Neural progenitor cell (in vitro differentiated cells): ENCODE data around the gene AWAT1. TPM values are rescaled to one million over a fixed set of nuclear protein-coding genes. Genes with fewer than 3 reads are reported as not detected.
"Not testable (repeated sequence)": the region's sequence is repeated elsewhere in the genome, so short reads cannot be mapped to it uniquely, and the experiment has no call there.

Experiments used
- DNase-seq: peaks from one replicate; pipeline ENCODE4 v3.0.0-alpha.2; 2016; ENCODE audit warnings: low spot score
- H2AFZ ChIP-seq: fragments of 200-600 bp; sonication (generic); replicated peaks from 2 replicates; pipeline ENCODE4 v1.6.1; 2016; ENCODE audit warnings: antibody characterized with exemption
- H3F3A ChIP-seq: fragments of 200-600 bp; sonication (generic); 2 replicates; pipeline ENCODE4 v1.6.1; 2016; ENCODE audit warnings: antibody characterized with exemption, low read depth
- H3K27ac ChIP-seq: fragments of 200-600 bp; sonication (generic); 2 replicates; pipeline ENCODE4 v1.5.1; 2016; ENCODE audit warnings: mild to moderate bottlenecking
- H3K27me3 ChIP-seq: fragments of 200-600 bp; sonication (generic); 2 replicates; pipeline ENCODE4 v1.6.1; 2016; ENCODE audit warnings: mild to moderate bottlenecking, moderate library complexity
- H3K36me3 ChIP-seq: fragments of 200-600 bp; sonication (generic); 2 replicates; pipeline ENCODE4 v1.5.1; 2016
- H3K4me1 ChIP-seq: fragments of 200-600 bp; sonication (generic); 2 replicates; pipeline ENCODE4 v1.6.1; 2016; ENCODE audit warnings: mixed run types
- H3K4me2 ChIP-seq: fragments of 200-600 bp; sonication (generic); 2 replicates; pipeline ENCODE4 v1.6.1; 2016
- H3K4me3 ChIP-seq: fragments of 200-600 bp; sonication (generic); 2 replicates; pipeline ENCODE4 v1.5.1; 2016
- H3K79me2 ChIP-seq: fragments of 200-600 bp; sonication (generic); 2 replicates; pipeline ENCODE4 v1.6.1; 2016; ENCODE audit warnings: low read depth
- H3K9ac ChIP-seq: fragments of 200-600 bp; sonication (generic); 2 replicates; pipeline ENCODE4 v1.6.1; 2016
- H3K9me3 ChIP-seq: fragments of 200-600 bp; sonication (generic); 2 replicates; pipeline ENCODE4 v1.5.1; 2016; ENCODE audit warnings: low read depth
- H4K20me1 ChIP-seq: fragments of 200-600 bp; sonication (generic); 2 replicates; pipeline ENCODE4 v1.6.1; 2016; ENCODE audit warnings: low read depth
- H3K27ac Mint-ChIP-seq: 3 replicates; pipeline ENCODE4 v1.8.0; 2021; ENCODE audit warnings: mixed read lengths
- H3K27me3 Mint-ChIP-seq: 2 replicates; pipeline ENCODE4 v1.8.0; 2022; ENCODE audit warnings: low read depth, mild to moderate bottlenecking, inconsistent platforms, moderate library complexity, mixed read lengths; ENCODE audit not compliant: insufficient read depth
- H3K36me3 Mint-ChIP-seq: 3 replicates; pipeline ENCODE4 v1.8.0; 2021; ENCODE audit warnings: mixed read lengths
- H3K4me1 Mint-ChIP-seq: 3 replicates; pipeline ENCODE4 v1.8.0; 2021; ENCODE audit warnings: mixed read lengths
- H3K4me3 Mint-ChIP-seq: 3 replicates; pipeline ENCODE4 v1.8.0; 2021; ENCODE audit warnings: mild to moderate bottlenecking, moderate library complexity, mixed read lengths
- H3K9me3 Mint-ChIP-seq: 3 replicates; pipeline ENCODE4 v1.8.0; 2020; ENCODE audit warnings: mixed read lengths
- CTCF ChIP-seq: fragments of 200-600 bp; sonication (generic); IDR thresholded peaks from 2 replicates; pipeline ENCODE4 v1.5.1; 2017; ENCODE audit warnings: antibody characterized with exemption, mild to moderate bottlenecking
- EZH2 ChIP-seq: fragments of 200-600 bp; sonication (generic); IDR thresholded peaks from 2 replicates; pipeline ENCODE4 v1.6.1; 2017; ENCODE audit warnings: antibody characterized with exemption, mild to moderate bottlenecking, moderate library complexity
- EZH2phosphoT487 ChIP-seq: fragments of 200-600 bp; sonication (generic); IDR thresholded peaks from 2 replicates; pipeline ENCODE4 v1.6.1; 2017; ENCODE audit warnings: antibody characterized with exemption
- total RNA-seq: library from RNA; depleted of rRNA; stranded (reverse); fragments of >200 nt; gene quantifications from 2 replicates; pipeline ENCODE4 v1.2.3, GENCODE V29; 2015; ENCODE audit warnings: low replicate concordance

The AWAT1 gene
- total RNA-seq, 1 donor from 2014 or later = not detected

- H3K36me3 ChIP-seq = no peaks in the 10 kb centered on the region
- H4K20me1 ChIP-seq = no peaks in the 10 kb centered on the region
- no peak overlapping the region for H3K4me2 ChIP-seq
- no peak overlapping the region for H3K27ac ChIP-seq
- H3K36me3 Mint-ChIP-seq = no peaks in the 10 kb centered on the region
- H3K27me3 ChIP-seq = no peaks in the 10 kb centered on the region
- no peak overlapping the region for H2AFZ ChIP-seq
- H3K4me1 ChIP-seq = no peaks in the 10 kb centered on the region
- no peaks in the 10 kb centered on the region for H3K4me1 Mint-ChIP-seq
- peaks cover 4% of the 10 kb centered on the region for H3K9me3 Mint-ChIP-seq
- no peaks in the 10 kb centered on the region for H3K9me3 ChIP-seq
- no peak overlapping the region for H3K9ac ChIP-seq
- no peak overlapping the region for H3K4me3 Mint-ChIP-seq
- no peak for TF ChIP-seq EZH2
- TF ChIP-seq EZH2phosphoT487 = no peak
- TF ChIP-seq CTCF = no peak
- no peaks in the 10 kb centered on the region for H3K79me2 ChIP-seq
- no peak overlapping the region for H3K27ac Mint-ChIP-seq
- H3F3A ChIP-seq = no peaks in the 10 kb centered on the region
- H3K27me3 Mint-ChIP-seq = peaks cover 6% of the 10 kb centered on the region
- H3K4me3 ChIP-seq = no peak overlapping the region
- no peak for DNase-seq
Observed at GRCh38 chrX:70241501-70241900, 7.0 kb downstream of the AWAT1 start.

GRCh38 chrX:70243601-70244000 is 9.1 kb downstream of the AWAT1 start:
- not testable (repeated sequence) for H3K79me2 ChIP-seq, H3K27ac Mint-ChIP-seq, H2AFZ ChIP-seq, H3K27me3 ChIP-seq, H3K27me3 Mint-ChIP-seq, H3F3A ChIP-seq, H3K4me1 ChIP-seq, H4K20me1 ChIP-seq, H3K9me3 ChIP-seq, H3K27ac ChIP-seq, H3K9ac ChIP-seq, H3K4me3 Mint-ChIP-seq, H3K4me3 ChIP-seq, H3K36me3 Mint-ChIP-seq, H3K4me2 ChIP-seq, H3K36me3 ChIP-seq, H3K9me3 Mint-ChIP-seq, H3K4me1 Mint-ChIP-seq, DNase-seq

GRCh38 chrX:70244881-70245280 is 10.4 kb downstream of the AWAT1 start:
- Histone ChIP-seq H4K20me1 (no peaks in the 10 kb centered on the region), H3K9me3 (peaks cover 2% of the 10 kb centered on the region), H3K79me2 (no peaks in the 10 kb centered on the region), H3K27ac (no peak overlapping the region), H2AFZ (no peak overlapping the region), H3K4me3 (no peak overlapping the region), H3K4me1 (no peaks in the 10 kb centered on the region), H3K36me3 (no peaks in the 10 kb centered on the region), H3K27me3 (no peaks in the 10 kb centered on the region), H3K9ac (no peak overlapping the region), H3K4me2 (no peak overlapping the region), H3F3A (no peaks in the 10 kb centered on the region)
- H3K4me1 Mint-ChIP-seq = no peaks in the 10 kb centered on the region
- H3K9me3 Mint-ChIP-seq = no peaks in the 10 kb centered on the region
- TF ChIP-seq EZH2 = no peak
- no peak for TF ChIP-seq EZH2phosphoT487
- no peak for TF ChIP-seq CTCF
- H3K4me3 Mint-ChIP-seq = no peak overlapping the region
- no peaks in the 10 kb centered on the region for H3K36me3 Mint-ChIP-seq
- H3K27me3 Mint-ChIP-seq = no peaks in the 10 kb centered on the region
- no peak for DNase-seq
- no peak overlapping the region for H3K27ac Mint-ChIP-seq

GRCh38 chrX:70247252-70247651 is 12.8 kb downstream of the AWAT1 start:
- Histone ChIP-seq H3K9ac (no peak overlapping the region), H3K4me1 (no peaks in the 10 kb centered on the region), H4K20me1 (no peaks in the 10 kb centered on the region), H3K27ac (no peak overlapping the region), H3K27me3 (no peaks in the 10 kb centered on the region), H2AFZ (no peak overlapping the region), H3K4me2 (no peak overlapping the region), H3K4me3 (no peak overlapping the region), H3K36me3 (no peaks in the 10 kb centered on the region), H3F3A (no peaks in the 10 kb centered on the region), H3K79me2 (no peaks in the 10 kb centered on the region), H3K9me3 (peaks cover 7% of the 10 kb centered on the region)
- TF ChIP-seq EZH2phosphoT487 = no peak
- no peak for TF ChIP-seq EZH2
- TF ChIP-seq CTCF = no peak
- H3K4me3 Mint-ChIP-seq = no peak overlapping the region
- no peak overlapping the region for H3K27ac Mint-ChIP-seq
- H3K27me3 Mint-ChIP-seq = no peaks in the 10 kb centered on the region
- no peaks in the 10 kb centered on the region for H3K36me3 Mint-ChIP-seq
- DNase-seq = no peak
- H3K4me1 Mint-ChIP-seq = no peaks in the 10 kb centered on the region
- H3K9me3 Mint-ChIP-seq = no peaks in the 10 kb centered on the region
